Measurements from ENCODE around the gene GDF11.

DNA sequence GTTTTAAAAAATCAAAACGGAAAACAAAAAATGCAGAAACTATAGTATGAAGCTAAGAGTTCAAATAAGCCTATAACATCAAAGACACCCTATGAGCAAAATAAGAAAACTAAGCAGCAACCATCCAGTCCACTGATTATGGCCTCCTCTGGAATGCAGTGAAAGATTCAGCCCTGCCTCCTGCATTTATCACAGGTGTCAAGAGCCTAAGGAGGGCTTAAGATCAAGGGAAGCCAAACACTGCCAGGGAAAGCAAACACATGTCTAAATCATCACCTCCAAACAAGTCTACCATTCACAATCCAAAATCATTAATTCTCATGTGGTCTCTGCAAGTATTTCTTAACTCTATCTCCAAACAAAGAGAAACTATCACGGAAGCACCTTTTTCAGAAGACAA, 46.2 kb downstream of the GDF11 start:
- TF ChIP-seq, protein P1, sequence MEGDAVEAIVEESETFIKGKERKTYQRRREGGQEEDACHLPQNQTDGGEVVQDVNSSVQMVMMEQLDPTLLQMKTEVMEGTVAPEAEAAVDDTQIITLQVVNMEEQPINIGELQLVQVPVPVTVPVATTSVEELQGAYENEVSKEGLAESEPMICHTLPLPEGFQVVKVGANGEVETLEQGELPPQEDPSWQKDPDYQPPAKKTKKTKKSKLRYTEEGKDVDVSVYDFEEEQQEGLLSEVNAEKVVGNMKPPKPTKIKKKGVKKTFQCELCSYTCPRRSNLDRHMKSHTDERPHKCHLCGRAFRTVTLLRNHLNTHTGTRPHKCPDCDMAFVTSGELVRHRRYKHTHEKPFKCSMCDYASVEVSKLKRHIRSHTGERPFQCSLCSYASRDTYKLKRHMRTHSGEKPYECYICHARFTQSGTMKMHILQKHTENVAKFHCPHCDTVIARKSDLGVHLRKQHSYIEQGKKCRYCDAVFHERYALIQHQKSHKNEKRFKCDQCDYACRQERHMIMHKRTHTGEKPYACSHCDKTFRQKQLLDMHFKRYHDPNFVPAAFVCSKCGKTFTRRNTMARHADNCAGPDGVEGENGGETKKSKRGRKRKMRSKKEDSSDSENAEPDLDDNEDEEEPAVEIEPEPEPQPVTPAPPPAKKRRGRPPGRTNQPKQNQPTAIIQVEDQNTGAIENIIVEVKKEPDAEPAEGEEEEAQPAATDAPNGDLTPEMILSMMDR (IDR thresholded peaks at IDR 0.05; ENCODE audit: insufficient read depth, low read length, poor library complexity, severe bottlenecking) = no peak
- TF ChIP-seq EZH2phosphoT487 (conservative IDR thresholded peaks at IDR 0.05; ENCODE audit: low read length) = no peak

All from SU-DHL-6 (cell line).